Measurements from ENCODE around the gene HS3ST6. TPM values are rescaled to one million over a fixed set of nuclear protein-coding genes. Genes with fewer than 3 reads are reported as not detected.
"Not testable (repeated sequence)": the region's sequence is repeated elsewhere in the genome, so short reads cannot be mapped to it uniquely, and the experiment has no call there.

HS3ST6 gene
- total and polyA plus RNA-seq, 10 donors: 0.06 to 0.20 TPM; not detected in 8

DNA sequence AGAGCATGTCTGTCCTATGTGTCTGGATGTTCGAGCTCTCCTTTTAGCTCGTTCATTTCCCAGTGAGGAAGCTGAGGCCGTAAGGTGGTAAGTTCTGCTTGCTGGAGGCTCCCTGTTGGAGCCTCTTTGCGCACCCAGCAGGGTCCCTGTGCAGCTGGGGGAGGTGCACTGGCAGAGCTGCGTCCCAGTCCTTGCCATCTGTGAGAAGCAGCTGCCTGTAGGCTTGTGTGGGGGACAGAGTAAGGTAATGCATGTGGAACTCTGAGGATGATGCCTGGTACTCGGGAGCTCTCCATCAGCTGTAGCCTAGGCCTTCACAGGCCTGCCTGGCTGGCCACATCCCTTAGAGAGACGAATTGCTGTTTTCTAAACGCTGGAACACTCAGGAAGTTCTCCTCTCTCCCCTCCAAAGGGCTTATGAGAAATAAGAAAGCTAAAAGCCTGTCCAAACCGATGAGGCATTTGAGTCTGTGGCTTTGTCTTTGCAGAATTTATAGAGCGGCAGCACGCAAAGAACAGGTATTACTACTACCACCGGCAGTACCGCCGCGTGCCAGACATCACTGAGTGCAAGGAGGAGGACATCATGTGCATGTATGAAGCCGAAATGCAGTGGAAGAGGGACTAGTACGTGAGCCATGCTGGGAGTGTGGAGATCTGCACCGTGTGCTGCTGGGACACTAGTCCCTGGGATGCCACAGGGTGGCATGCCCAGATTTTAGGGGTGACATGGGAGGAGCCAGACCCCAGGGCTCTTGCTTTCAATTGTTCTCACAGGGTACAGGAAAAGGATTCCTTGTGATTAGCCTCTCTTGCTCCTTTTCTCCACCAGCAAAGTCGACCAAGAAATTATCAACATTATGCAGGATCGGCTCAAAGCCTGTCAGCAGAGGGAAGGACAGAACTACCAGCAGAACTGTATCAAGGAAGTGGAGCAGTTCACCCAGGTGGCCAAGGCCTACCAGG lies 42.7 kb upstream of the HS3ST6 start:
- Histone ChIP-seq H3K9me3 (no peaks in the 10 kb centered on the region), H3K36me3 (peaks cover 0 to 33% (median 26%) of the 10 kb centered on the region in 6 donors), H3K27me3 (replicated peaks in 1 of 7) (no peaks in the 10 kb centered on the region), H3K4me3 (peak overlapping the region in 7 of 8 donors; percentile 66 to 95 (median 79)), H3K27ac (peak overlapping the region in 6 of 8 donors; percentile 34 to 99 (median 90)), H3K4me1 (peaks cover 25 to 70% (median 62%) of the 10 kb centered on the region in 6 donors)
- TF ChIP-seq CTCF (IDR thresholded peaks at IDR 0.05 in 8 of 11, conservative IDR thresholded peaks at IDR 0.05 in 3 of 11) (no peak), POLR2A (IDR thresholded peaks at IDR 0.05) (no peak), POLR2AphosphoS5 (IDR thresholded peaks at IDR 0.05) (peak; percentile 50 to 72 (median 69))
- 42 to 53% (median 46%) methylated on average over 17 to 20 of the region's 20 CpGs for WGBS, 5 donors
- intact Hi-C loops (cut with DNase I; ENCODE audit: low total_unique reads): no loop called here
- DNase-seq: peak; percentile 76

GRCh38 chr16:1959269-1960039 lies 41.2 kb upstream of the HS3ST6 start, which contains the start of gene NDUFB10:
TSS of gene NDUFB10 (plus strand) at chr16:1959538. CDS start at chr16:1959625, 87 bp downstream.
- H3K36me3 ChIP-seq: peaks cover 0 to 33% (median 26%) of the 10 kb centered on the region in 6 donors
- H3K4me3 ChIP-seq: peak within 1 kb of the TSS; percentile 66 to 95 (median 80)
- TF ChIP-seq CTCF (IDR thresholded peaks at IDR 0.05 in 8 of 11, conservative IDR thresholded peaks at IDR 0.05 in 3 of 11) (peak; percentile 36 to 92 (median 80)), POLR2AphosphoS5 (IDR thresholded peaks at IDR 0.05) (peak; percentile 95 to 98 (median 97)), POLR2A (IDR thresholded peaks at IDR 0.05) (peak; percentile 71 to 92 (median 71))
- intact Hi-C loops (cut with DNase I; ENCODE audit: low total_unique reads): no loop called here
- H3K4me1 ChIP-seq: peaks cover 20 to 60% (median 53%) of the 10 kb centered on the region in 6 donors
- H3K9me3 ChIP-seq: no peaks in the 10 kb centered on the region
- H3K27ac ChIP-seq: peak within 1 kb of the TSS; percentile 71 to 99 (median 88)
- peak; percentile 99 for DNase-seq
- H3K27me3 ChIP-seq (replicated peaks in 1 of 7): peaks cover 0 to 6% (median 0%) of the 10 kb centered on the region in 7 donors
- 0 to 1% (median 1%) methylated on average over 38 to 79 of the region's 79 CpGs for WGBS, 5 donors

DNA sequence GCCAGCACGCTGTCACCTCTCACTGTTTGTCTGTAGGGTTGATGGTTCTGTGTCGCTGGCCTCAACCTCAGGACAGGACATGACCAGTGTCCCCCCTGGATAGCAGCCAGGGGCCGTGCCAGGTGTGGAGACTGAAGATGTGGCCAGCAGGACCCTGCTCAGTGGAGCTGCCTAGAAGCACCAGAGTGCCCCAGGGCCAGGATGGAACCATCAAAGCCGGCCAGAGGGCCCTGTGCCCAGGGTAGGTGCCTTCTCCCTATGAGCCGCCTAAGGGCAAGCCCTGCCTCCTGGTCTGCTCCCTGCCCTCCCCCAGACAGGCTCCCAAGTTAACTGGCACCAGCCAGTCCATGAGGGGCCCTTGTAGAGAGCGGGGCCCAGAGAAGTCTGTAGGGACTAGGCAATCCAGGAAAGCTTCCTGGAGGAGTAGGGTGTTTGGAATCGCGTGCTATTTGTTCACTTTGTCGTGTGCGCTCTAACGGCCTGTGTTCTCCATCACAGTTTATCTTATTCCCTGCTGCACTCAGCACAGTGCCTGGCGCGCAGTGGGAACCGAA lies 40.6 kb upstream of the HS3ST6 start:
- TF ChIP-seq CTCF (IDR thresholded peaks at IDR 0.05 in 8 of 11, conservative IDR thresholded peaks at IDR 0.05 in 3 of 11) (no peak), POLR2A (IDR thresholded peaks at IDR 0.05) (no peak), POLR2AphosphoS5 (IDR thresholded peaks at IDR 0.05) (no peak)
- Histone ChIP-seq H3K36me3 (peaks cover 0 to 32% (median 26%) of the 10 kb centered on the region in 6 donors), H3K4me3 (peak overlapping the region in 6 of 8 donors; percentile 66 to 95 (median 84)), H3K9me3 (no peaks in the 10 kb centered on the region), H3K27ac (peak overlapping the region in 6 of 8 donors; percentile 82 to 99 (median 90)), H3K4me1 (peaks cover 20 to 54% (median 50%) of the 10 kb centered on the region in 6 donors), H3K27me3 (replicated peaks in 1 of 7) (peaks cover 0 to 10% (median 0%) of the 10 kb centered on the region in 7 donors)
- WGBS, 5 donors: 40 to 43% (median 42%) methylated on average over 10 to 14 of the region's 14 CpGs
- DNase-seq: peak; percentile 82
- intact Hi-C loops (cut with DNase I; ENCODE audit: low total_unique reads): no loop called here

DNA sequence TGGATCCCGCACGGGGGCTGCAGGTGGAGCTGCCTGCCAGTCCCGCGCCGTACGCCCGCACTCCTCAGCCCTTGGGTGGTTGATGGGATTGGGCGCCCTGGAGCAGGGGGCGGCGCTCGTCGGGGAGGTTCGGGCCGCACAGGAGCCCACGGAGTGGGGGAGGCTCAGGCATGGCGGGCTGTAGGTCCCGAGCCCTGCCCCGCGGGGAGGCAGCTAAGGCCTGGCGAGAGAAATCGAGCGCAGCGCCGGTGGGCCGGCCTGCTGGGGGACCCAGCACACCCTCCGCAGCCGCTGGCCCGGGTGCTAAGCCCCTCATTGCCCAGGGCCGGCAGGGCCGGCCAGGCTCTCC lies 39.9 kb upstream of the HS3ST6 start:
- H3K27ac ChIP-seq; intact Hi-C loops (cut with DNase I; ENCODE audit: low total_unique reads); H3K27me3 ChIP-seq (replicated peaks in 1 of 7); DNase-seq; H3K4me3 ChIP-seq; H3K9me3 ChIP-seq: not testable (repeated sequence)
- Histone ChIP-seq H3K4me1 (peaks cover 13 to 47% (median 43%) of the 10 kb centered on the region in 6 donors), H3K36me3 (peaks cover 0 to 25% (median 23%) of the 10 kb centered on the region in 6 donors)
- 69 to 92% (median 75%) methylated on average over 14 to 30 of the region's 30 CpGs for WGBS, 5 donors

- H3K27me3 ChIP-seq (replicated peaks in 1 of 7); H3K27ac ChIP-seq; H3K9me3 ChIP-seq; H3K4me3 ChIP-seq; DNase-seq; intact Hi-C loops (cut with DNase I; ENCODE audit: low total_unique reads): not testable (repeated sequence)
- 83 to 93% (median 89%) methylated on average over 16 to 22 of the region's 22 CpGs for WGBS, 5 donors
- Histone ChIP-seq H3K4me1 (peaks cover 8 to 42% (median 38%) of the 10 kb centered on the region in 6 donors), H3K36me3 (peaks cover 0 to 20% (median 17%) of the 10 kb centered on the region in 6 donors)
These were observed 39.4 kb upstream of the HS3ST6 start for GRCh38 chr16:1957434-1958142.
